A549 (cell line): ENCODE data around the gene ITGA2B.

Source experiments
- EP300 ChIP-seq, 2 experiments: fragments of >200 bp; sonication (Bioruptor Twin); formaldehyde crosslinking; IDR thresholded peaks; 2 replicates in 1 of 2; 3 replicates in 1 of 2; pipeline ENCODE4 v1.6.1; 2016 to 2017
- GATA3 ChIP-seq: IDR thresholded peaks from 2 replicates; pipeline ENCODE4 v1.6.1; 2012; ENCODE audit warnings: borderline replicate concordance
- HOXA7 ChIP-seq: fragments of 250-450 bp; sonication (Bioruptor Pico); IDR thresholded peaks from 2 replicates; pipeline ENCODE4 v1.5.0; 2020; ENCODE audit warnings: mild to moderate bottlenecking, moderate library complexity
- POLR2A ChIP-seq: IDR thresholded peaks from 2 replicates; pipeline ENCODE4 v1.6.1; 2012; ENCODE audit warnings: mild to moderate bottlenecking, low read length
- POLR2AphosphoS2 ChIP-seq: conservative IDR thresholded peaks from 2 replicates; pipeline ENCODE4 v1.6.1; 2012; ENCODE audit warnings: low read length, improper control_type of control experiment, inconsistent platforms
- RAD21 ChIP-seq, 2 experiments: fragments of >200 bp in 1 of 2; sonication (Bioruptor Twin) in 1 of 2; formaldehyde crosslinking in 1 of 2; IDR thresholded peaks in 1 of 2; conservative IDR thresholded peaks in 1 of 2; 2 replicates in 1 of 2; 3 replicates in 1 of 2; pipeline ENCODE4 v1.6.1; 2012 to 2018; ENCODE audit warnings: inconsistent platforms in 1 of 2
- RARB ChIP-seq: fragments of 250-450 bp; sonication (Bioruptor Pico); IDR thresholded peaks from 2 replicates; pipeline ENCODE4 v1.8.0; 2021; ENCODE audit warnings: mild to moderate bottlenecking, moderate library complexity
- RCOR1 ChIP-seq: fragments of 150-350 bp; IDR thresholded peaks from 2 replicates; pipeline ENCODE4 v1.6.1; 2014; ENCODE audit warnings: antibody characterized with exemption, low read length, low read depth
- SREBF2 ChIP-seq: fragments of 450-650 bp; IDR thresholded peaks from 2 replicates; pipeline ENCODE4 v1.6.1; 2014; ENCODE audit warnings: mild to moderate bottlenecking, moderate library complexity
- ZFP36 ChIP-seq: fragments of 450-650 bp; IDR thresholded peaks from 2 replicates; pipeline ENCODE4 v1.6.1; 2014; ENCODE audit warnings: borderline replicate concordance; ENCODE audit not compliant: partially characterized antibody
- TF ChIP-seq, protein P1 (sequence below): fragments of >200 bp; sonication (Bioruptor Twin); formaldehyde crosslinking; IDR thresholded peaks from 3 replicates; pipeline ENCODE4 v1.5.1; 2016
- TF ChIP-seq, protein P2 (sequence below): fragments of 200-600 bp; sonication (generic); IDR thresholded peaks from 2 replicates; pipeline ENCODE4 v1.6.1; 2016; ENCODE audit warnings: antibody characterized with exemption, mild to moderate bottlenecking, moderate library complexity
- TF ChIP-seq, protein P3 (sequence below): IDR thresholded peaks from 2 replicates; pipeline ENCODE4 v1.6.1; 2012
- TF ChIP-seq, protein P4 (sequence below): fragments of 450-650 bp; IDR thresholded peaks from 2 replicates; pipeline ENCODE4 v1.6.1; 2014; ENCODE audit warnings: antibody characterized with exemption

DNA sequence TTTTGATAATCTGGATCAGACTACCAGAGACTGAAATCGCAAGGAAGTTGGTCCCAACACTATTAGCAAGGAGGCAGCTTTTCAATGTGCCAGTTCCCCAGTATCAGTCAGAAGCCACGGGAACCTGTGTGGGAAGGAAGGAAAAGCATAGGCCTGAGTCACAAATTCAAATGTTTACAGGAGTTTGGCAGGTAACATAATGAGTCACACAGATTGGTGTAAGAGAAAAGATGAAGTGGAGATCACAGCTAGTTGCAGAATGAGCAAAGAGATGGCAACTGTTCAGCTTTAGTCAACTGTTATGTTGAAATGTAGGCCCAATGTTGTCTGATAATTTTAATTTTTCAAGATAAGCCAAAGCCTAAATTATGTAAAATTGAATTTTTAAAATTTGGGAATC lies 28.1 kb upstream of the ITGA2B start:
- TF ChIP-seq, protein P1, sequence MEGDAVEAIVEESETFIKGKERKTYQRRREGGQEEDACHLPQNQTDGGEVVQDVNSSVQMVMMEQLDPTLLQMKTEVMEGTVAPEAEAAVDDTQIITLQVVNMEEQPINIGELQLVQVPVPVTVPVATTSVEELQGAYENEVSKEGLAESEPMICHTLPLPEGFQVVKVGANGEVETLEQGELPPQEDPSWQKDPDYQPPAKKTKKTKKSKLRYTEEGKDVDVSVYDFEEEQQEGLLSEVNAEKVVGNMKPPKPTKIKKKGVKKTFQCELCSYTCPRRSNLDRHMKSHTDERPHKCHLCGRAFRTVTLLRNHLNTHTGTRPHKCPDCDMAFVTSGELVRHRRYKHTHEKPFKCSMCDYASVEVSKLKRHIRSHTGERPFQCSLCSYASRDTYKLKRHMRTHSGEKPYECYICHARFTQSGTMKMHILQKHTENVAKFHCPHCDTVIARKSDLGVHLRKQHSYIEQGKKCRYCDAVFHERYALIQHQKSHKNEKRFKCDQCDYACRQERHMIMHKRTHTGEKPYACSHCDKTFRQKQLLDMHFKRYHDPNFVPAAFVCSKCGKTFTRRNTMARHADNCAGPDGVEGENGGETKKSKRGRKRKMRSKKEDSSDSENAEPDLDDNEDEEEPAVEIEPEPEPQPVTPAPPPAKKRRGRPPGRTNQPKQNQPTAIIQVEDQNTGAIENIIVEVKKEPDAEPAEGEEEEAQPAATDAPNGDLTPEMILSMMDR: no peak
- TF ChIP-seq RAD21 (conservative IDR thresholded peaks at IDR 0.05 in 1 of 2, IDR thresholded peaks at IDR 0.05 in 1 of 2) (no peak), HOXA7 (no peak), ZFP36 (no peak), RCOR1 (no peak), POLR2AphosphoS2 (no peak), POLR2A (no peak), SREBF2 (no peak), RARB (CRISPR knock-in tag) (no peak), GATA3 (no peak), EP300 (IDR thresholded peaks at IDR 0.05) (no peak)
- TF ChIP-seq, protein P2, sequence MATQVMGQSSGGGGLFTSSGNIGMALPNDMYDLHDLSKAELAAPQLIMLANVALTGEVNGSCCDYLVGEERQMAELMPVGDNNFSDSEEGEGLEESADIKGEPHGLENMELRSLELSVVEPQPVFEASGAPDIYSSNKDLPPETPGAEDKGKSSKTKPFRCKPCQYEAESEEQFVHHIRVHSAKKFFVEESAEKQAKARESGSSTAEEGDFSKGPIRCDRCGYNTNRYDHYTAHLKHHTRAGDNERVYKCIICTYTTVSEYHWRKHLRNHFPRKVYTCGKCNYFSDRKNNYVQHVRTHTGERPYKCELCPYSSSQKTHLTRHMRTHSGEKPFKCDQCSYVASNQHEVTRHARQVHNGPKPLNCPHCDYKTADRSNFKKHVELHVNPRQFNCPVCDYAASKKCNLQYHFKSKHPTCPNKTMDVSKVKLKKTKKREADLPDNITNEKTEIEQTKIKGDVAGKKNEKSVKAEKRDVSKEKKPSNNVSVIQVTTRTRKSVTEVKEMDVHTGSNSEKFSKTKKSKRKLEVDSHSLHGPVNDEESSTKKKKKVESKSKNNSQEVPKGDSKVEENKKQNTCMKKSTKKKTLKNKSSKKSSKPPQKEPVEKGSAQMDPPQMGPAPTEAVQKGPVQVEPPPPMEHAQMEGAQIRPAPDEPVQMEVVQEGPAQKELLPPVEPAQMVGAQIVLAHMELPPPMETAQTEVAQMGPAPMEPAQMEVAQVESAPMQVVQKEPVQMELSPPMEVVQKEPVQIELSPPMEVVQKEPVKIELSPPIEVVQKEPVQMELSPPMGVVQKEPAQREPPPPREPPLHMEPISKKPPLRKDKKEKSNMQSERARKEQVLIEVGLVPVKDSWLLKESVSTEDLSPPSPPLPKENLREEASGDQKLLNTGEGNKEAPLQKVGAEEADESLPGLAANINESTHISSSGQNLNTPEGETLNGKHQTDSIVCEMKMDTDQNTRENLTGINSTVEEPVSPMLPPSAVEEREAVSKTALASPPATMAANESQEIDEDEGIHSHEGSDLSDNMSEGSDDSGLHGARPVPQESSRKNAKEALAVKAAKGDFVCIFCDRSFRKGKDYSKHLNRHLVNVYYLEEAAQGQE: no peak
- TF ChIP-seq, protein P3, sequence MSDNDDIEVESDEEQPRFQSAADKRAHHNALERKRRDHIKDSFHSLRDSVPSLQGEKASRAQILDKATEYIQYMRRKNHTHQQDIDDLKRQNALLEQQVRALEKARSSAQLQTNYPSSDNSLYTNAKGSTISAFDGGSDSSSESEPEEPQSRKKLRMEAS: no peak
- TF ChIP-seq, protein P4, sequence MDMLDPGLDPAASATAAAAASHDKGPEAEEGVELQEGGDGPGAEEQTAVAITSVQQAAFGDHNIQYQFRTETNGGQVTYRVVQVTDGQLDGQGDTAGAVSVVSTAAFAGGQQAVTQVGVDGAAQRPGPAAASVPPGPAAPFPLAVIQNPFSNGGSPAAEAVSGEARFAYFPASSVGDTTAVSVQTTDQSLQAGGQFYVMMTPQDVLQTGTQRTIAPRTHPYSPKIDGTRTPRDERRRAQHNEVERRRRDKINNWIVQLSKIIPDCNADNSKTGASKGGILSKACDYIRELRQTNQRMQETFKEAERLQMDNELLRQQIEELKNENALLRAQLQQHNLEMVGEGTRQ: no peak
